Neuron (in vitro differentiated cells): ENCODE data around the gene TBXAS1.
"Not testable (repeated sequence)": the region's sequence is repeated elsewhere in the genome, so short reads cannot be mapped to it uniquely, and the experiment has no call there.

Source experiments
- H2AFZ ChIP-seq: one replicate; pipeline ENCODE4 v1.6.1; 2013; ENCODE audit warnings: low read depth, mild to moderate bottlenecking, inconsistent platforms, low read length, moderate library complexity
- H3K27me3 ChIP-seq: one replicate; pipeline ENCODE4 v1.6.1; 2013; ENCODE audit warnings: low read length; ENCODE audit not compliant: insufficient read depth
- H3K36me3 ChIP-seq: one replicate; pipeline ENCODE4 v1.6.1; 2013; ENCODE audit warnings: low read length; ENCODE audit not compliant: insufficient read depth
- H3K4me1 ChIP-seq: one replicate; pipeline ENCODE4 v1.6.1; 2013; ENCODE audit warnings: low read length; ENCODE audit not compliant: insufficient read depth
- H3K4me3 ChIP-seq: 2 replicates; pipeline ENCODE4 v1.5.1; 2013; ENCODE audit warnings: mild to moderate bottlenecking, low read length, moderate library complexity
- H3K9me3 ChIP-seq: one replicate; pipeline ENCODE4 v1.6.1; 2013; ENCODE audit warnings: low read length

The TBXAS1 gene

DNA sequence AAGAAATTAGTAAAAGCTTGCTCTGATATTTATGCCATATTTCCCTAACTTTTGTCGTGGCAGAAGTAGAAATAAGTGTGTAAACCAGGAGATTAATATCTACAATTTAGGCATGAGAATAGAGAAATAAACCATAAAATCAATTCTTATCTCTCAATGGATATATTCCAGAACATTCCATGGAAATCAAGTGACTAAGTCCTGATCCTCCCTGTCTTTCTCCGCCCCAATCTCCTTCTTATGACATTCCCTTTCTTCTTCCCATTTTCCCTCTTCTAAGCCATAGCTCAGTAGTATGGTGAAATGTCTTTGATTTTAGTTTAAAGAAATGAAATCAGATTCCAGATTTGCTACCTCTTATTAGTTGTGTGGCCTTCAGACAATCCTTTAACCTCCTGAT lies 88.8 kb downstream of the TBXAS1 start:
- Histone ChIP-seq H3K4me1 (no peaks in the 10 kb centered on the region), H3K9me3 (no peaks in the 10 kb centered on the region), H2AFZ (no peak overlapping the region), H3K36me3 (no peaks in the 10 kb centered on the region), H3K27me3 (no peaks in the 10 kb centered on the region), H3K4me3 (no peak overlapping the region)

DNA sequence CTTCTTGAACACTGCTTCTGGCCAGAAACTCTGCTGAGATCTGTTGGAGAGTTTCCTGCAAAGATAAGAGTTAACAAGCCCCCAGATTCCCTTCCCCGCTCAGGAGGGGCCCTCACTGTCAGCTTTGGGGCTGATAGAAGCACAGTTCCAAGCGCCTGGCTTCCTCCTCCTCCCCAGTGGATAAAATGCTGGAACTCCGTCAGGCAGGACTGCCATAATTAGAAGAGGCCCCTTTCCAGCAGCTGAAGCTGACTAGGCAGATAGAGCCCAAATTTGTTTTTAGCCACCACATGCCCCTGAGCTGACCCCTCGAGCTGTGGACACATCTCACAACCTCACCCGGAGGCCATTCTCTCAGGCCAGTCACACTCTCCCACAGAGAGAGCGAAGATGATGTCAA lies 89.4 kb downstream of the TBXAS1 start:
- Histone ChIP-seq H2AFZ (no peak overlapping the region), H3K36me3 (no peaks in the 10 kb centered on the region), H3K4me3 (no peak overlapping the region), H3K9me3 (no peaks in the 10 kb centered on the region), H3K4me1 (no peaks in the 10 kb centered on the region), H3K27me3 (no peaks in the 10 kb centered on the region)

DNA sequence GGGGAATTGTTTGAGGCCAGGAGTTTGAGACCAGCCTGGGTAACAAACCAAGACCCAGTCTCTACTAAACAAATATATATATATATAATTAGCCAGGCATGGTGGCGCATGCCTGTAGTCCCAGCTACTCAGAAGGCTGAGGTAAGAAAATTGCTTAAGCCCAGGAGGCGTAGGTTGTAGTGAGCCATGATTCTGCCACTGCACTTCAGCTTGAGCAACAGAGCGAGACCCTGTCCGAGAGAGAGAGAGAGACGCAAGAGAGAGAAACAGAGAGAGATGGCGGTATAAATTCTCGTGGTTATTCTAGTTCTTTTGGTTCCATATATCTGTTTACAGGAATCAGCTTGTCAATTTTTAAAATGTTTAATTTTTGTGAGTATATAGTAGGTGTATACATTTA lies 94.0 kb downstream of the TBXAS1 start:
- Histone ChIP-seq H3K4me1 (no peaks in the 10 kb centered on the region), H3K36me3 (no peaks in the 10 kb centered on the region), H2AFZ (no peak overlapping the region), H3K9me3 (no peaks in the 10 kb centered on the region), H3K4me3 (no peak overlapping the region), H3K27me3 (no peaks in the 10 kb centered on the region)

DNA sequence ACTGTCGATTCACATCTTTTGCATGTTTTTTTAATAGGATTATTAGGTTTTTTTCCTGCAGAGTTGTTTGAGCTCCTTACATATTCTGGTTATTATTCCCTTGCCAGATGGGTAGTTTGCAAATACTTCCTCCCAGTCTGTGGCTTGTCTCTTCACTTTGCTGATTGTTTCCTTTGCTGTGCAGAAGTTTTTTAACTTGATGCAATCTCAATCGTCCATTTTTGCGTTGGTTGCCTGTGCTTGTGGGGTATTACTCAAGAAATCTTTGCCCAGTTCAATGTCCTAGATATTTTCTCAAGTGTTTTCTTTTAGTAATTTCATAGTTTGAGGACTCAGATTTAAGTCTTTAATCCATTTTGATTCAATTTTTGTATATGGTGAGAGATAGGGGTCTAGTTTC lies 95.4 kb downstream of the TBXAS1 start:
- Histone ChIP-seq H3K27me3 (no peaks in the 10 kb centered on the region), H3K4me3 (no peak overlapping the region), H3K4me1 (no peaks in the 10 kb centered on the region)

DNA sequence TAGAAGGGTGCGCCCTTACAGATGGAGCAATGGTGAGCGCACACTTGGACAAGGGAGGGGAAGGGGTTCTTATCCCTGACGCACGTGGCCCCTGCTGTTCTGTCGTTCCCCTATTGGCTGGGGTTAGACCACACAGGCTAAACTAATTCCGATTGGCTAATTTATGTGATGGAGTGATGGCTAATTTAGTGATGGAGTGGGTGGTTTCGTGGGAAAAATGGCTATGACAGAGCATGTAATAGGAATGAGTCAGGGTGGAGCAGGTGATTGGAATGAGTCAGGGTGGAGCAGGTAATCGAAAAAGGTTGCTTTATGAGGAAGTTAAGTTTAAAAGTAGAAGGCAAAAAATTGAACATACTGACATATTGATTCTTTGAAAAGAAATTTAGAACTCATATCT lies 100.2 kb downstream of the TBXAS1 start:
- H3K4me3 ChIP-seq, H3K4me1 ChIP-seq, H3K36me3 ChIP-seq, H2AFZ ChIP-seq, H3K27me3 ChIP-seq, H3K9me3 ChIP-seq: not testable (repeated sequence)

More for the DNA sequence above, 95.4 kb downstream of the TBXAS1 start:
- H3K9me3 ChIP-seq, result no peaks in the 10 kb centered on the region
- H2AFZ ChIP-seq, result no peak overlapping the region
- H3K36me3 ChIP-seq, result no peaks in the 10 kb centered on the region

DNA sequence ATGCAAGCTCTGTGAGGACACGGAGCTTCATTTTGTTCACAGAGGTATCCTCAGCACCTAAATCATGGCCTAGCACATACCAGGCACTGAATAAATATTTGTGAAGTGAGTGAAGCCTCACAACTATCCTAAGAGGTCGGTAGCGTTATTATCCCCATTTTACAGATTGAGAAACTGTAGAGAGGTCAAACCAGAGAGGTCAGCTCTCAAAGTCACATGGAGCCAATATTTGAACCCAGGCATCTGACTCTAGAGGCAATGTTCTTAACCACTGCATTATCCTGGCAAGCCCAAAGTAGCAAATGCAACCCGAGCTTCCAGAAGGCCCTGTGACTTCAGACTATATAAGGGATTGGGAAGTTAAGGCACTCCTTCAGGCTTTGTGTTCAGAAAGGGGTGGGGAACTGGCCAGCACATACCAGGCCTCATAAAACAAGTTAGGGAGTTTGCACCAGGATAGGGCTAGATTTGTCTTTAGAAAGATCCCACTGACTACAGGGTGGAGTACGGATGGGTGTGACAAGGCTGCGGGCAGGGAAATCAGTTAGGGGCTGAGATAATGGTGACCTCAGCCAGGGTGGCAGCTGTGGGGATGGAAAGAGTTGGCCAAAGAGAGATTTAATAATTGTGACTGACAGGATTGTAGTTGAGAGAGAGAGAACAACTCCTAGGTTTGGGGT lies 101.4 kb downstream of the TBXAS1 start:
- Histone ChIP-seq H3K9me3 (no peaks in the 10 kb centered on the region), H2AFZ (no peak overlapping the region), H3K4me3 (no peak overlapping the region), H3K36me3 (no peaks in the 10 kb centered on the region), H3K27me3 (no peaks in the 10 kb centered on the region), H3K4me1 (no peaks in the 10 kb centered on the region)

DNA sequence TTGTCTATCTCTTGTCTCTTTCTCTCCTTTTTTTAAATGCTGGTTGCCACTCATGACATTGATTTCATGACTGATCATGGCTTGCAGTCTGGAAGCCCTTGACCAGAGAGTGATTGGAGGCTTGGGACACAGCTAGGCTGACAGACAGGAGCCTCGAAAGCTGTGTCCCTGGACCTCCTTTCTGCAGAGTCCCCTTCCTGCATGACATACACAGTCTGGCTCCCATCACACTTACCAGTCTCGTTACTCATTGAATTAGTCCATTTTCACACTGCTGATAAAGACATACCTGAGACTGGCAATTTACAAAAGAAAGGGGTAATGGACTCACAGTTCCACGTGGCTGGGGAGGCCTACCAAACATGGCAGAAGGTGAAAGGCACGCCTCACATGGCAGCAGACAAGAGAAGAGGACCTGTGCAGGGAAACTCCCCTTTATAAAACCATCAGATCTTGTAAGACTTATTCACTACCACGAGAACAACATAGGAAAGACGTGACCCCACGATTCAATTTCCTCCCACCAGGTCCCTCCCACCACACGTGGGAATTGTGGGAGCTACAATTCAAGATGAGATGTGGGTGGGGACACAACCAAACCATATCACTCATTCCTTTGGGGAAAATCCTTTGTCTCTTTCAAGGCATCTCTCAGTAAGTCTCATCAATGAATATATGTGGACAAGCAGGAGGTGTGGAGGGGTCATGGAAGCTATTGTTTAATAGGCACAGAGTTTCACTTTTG lies 102.3 kb downstream of the TBXAS1 start:
- no peaks in the 10 kb centered on the region for H3K9me3 ChIP-seq
- no peaks in the 10 kb centered on the region for H3K4me1 ChIP-seq
- H3K27me3 ChIP-seq, result no peaks in the 10 kb centered on the region

DNA sequence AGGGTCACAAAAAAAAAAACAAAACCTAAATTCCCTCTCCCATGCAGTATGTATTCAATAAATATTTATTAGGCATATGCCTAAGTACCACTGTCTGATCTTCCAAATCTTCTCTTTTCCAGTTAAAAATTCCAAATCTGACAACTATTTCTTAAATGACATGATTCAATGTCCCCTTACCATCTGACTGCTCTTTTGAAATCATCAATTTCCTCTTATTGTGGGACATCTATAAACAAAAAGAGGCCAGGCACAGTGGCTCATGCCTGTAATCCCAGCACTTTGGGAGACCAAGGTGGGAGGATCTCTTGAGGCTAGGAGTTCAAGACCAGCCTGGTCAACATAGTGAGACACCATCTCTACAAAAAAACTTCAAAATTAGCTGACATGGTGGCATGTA lies 103.5 kb downstream of the TBXAS1 start:
- H2AFZ ChIP-seq, result no peak overlapping the region
- no peak overlapping the region for H3K4me3 ChIP-seq
- no peaks in the 10 kb centered on the region for H3K27me3 ChIP-seq
- no peaks in the 10 kb centered on the region for H3K9me3 ChIP-seq
- no peaks in the 10 kb centered on the region for H3K36me3 ChIP-seq
- H3K4me1 ChIP-seq, result no peaks in the 10 kb centered on the region

More for the DNA sequence above, 102.3 kb downstream of the TBXAS1 start:
- no peaks in the 10 kb centered on the region for H3K36me3 ChIP-seq
- no peak overlapping the region for H2AFZ ChIP-seq
- H3K4me3 ChIP-seq, result no peak overlapping the region

DNA sequence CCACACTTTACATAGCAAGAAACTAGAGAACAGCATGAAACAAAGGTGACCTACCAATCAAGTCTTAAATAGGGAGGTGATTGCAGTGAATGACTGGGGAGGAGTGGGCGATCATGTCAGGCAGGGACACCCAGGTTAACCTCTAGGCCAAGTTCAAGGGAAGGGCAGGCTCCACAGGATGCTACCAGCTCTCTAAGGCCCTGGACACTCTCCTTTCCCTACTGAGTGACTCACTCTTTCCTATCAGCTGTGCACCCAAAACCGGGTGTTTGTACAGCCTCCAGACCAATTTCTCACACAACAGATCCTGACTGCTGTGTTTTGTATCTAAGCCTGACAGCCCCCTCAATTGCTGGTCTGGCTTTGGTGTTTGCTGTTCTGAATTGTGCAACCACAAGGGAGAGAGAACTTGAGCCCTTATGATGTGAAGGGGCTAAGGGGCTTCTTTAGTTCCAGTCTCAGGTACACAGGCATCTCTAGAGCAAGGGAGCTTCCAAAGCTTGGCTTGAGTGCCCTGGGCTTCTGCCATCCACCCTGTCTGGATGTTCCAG lies 107.8 kb downstream of the TBXAS1 start:
- no peaks in the 10 kb centered on the region for H3K36me3 ChIP-seq
- H3K9me3 ChIP-seq, result no peaks in the 10 kb centered on the region
- H3K4me3 ChIP-seq, result no peak overlapping the region
- no peak overlapping the region for H2AFZ ChIP-seq
- H3K4me1 ChIP-seq, result no peaks in the 10 kb centered on the region
- no peaks in the 10 kb centered on the region for H3K27me3 ChIP-seq

DNA sequence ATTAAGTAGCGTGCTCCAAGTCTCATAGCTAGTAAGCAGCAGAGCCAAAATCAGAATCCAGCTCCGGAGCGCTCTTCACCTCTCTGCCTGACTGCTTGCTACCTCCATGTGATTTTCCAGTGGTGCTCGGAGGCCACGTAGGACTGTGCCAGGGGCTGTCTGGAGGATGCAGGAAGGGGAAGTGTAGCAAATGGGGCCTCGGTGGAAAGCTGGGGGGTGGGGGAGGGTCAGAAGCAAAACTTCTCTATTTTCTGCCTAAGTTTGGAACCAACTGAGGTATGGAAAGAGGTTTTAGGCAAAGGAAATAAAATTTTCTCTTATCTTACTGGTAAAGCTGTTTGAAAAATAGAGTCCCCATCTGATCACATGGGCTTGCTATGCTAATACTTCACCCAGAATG lies 108.7 kb downstream of the TBXAS1 start:
- H3K9me3 ChIP-seq, result no peaks in the 10 kb centered on the region
- H3K36me3 ChIP-seq, result no peaks in the 10 kb centered on the region
- H3K27me3 ChIP-seq, result no peaks in the 10 kb centered on the region
- no peak overlapping the region for H2AFZ ChIP-seq
- H3K4me3 ChIP-seq, result no peak overlapping the region
- H3K4me1 ChIP-seq, result no peaks in the 10 kb centered on the region

DNA sequence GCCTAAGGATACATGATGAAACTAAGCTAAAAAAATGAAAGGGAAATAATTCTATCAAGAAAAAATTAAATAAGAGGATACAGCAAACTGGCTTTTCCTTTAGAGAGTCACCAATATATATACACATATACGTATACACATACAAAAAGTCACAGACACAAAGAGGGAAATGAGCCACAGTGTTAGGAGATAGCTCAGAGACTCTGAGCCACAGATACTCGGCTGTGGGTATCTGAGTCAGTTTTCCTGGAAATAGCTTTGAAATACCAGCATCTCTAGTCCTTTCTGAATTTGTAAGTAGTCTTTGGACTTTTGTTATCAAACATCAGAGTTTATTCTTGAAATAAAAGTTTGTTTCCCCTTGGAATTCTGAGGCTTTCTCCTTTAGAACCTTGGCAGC lies 111.8 kb downstream of the TBXAS1 start:
- no peak overlapping the region for H2AFZ ChIP-seq
- no peaks in the 10 kb centered on the region for H3K27me3 ChIP-seq
- no peaks in the 10 kb centered on the region for H3K4me1 ChIP-seq
- peaks cover 3% of the 10 kb centered on the region for H3K9me3 ChIP-seq
- no peak overlapping the region for H3K4me3 ChIP-seq
- H3K36me3 ChIP-seq, result no peaks in the 10 kb centered on the region

DNA sequence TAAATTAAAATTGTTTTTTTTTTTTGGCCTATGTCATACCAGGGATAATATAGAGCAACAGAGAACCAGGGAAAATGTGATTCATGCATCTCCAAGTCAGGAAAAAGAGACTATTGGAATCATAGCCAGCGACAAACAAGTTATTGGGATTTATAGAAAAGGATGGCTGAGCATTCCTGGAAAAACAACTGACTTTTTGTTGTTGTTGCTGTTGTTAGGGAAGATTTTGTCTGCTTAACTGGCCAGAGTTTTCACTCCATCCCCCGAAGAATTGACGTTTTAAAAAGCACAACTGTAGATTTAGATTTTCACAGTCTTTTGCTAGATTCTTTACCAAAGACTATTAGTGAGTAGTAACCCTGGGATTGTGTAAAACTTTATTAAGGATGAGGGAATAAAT lies 112.4 kb downstream of the TBXAS1 start:
- no peak overlapping the region for H2AFZ ChIP-seq
- no peaks in the 10 kb centered on the region for H3K36me3 ChIP-seq
- H3K4me1 ChIP-seq, result no peaks in the 10 kb centered on the region
- no peaks in the 10 kb centered on the region for H3K27me3 ChIP-seq
- peaks cover 3% of the 10 kb centered on the region for H3K9me3 ChIP-seq
- H3K4me3 ChIP-seq, result no peak overlapping the region

DNA sequence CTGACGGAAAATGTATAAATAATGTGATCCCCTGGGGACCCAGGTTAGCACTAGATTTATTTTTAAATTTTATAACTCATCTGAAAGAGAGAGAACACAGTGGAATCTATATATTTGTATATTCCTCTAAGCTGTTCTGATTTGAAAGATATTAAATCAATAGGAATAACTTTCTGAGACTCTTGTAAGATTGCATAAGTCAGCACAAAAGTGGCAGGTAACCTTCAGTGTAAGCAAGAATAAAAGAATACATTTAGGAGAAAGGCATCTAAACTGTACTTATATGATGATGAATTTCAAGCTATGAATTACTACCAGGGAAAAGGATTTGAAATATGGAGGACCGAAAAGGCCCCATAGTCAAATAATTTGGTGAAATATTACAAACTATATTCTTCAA lies 112.8 kb downstream of the TBXAS1 start:
- Histone ChIP-seq H3K36me3 (no peaks in the 10 kb centered on the region), H3K9me3 (peaks cover 3% of the 10 kb centered on the region), H3K4me1 (no peaks in the 10 kb centered on the region), H3K27me3 (no peaks in the 10 kb centered on the region), H3K4me3 (no peak overlapping the region), H2AFZ (no peak overlapping the region)
